ENCODE measurements around the gene PDE6A.
A peak's percentile ranks its signal among the peaks of the same experiment; 100 is the strongest.

The PDE6A gene

GRCh38 chr5:149944666-149945065, at the start of gene PDE6A:
PDE6A (minus strand) TSS chr5:149944793; CDS start chr5:149944673, 120 bp downstream.
- no peak for DNase-seq

- no peak for DNase-seq
Measured at GRCh38 chr5:149993471-149993870, 48.9 kb upstream of the PDE6A start.

GRCh38 chr5:149990518-149991376, 46.2 kb upstream of the PDE6A start:
- peak; percentile 70 to 79 for DNase-seq

GRCh38 chr5:149988126-149988525, 43.5 kb upstream of the PDE6A start:
- no peak for DNase-seq

GRCh38 chr5:149982505-149982904, 37.9 kb upstream of the PDE6A start:
- DNase-seq: no peak

GRCh38 chr5:149981206-149981605, 36.6 kb upstream of the PDE6A start:
- no peak for DNase-seq

GRCh38 chr5:149979896-149980295, 35.3 kb upstream of the PDE6A start:
- no peak for DNase-seq

GRCh38 chr5:149975409-149975808, 30.8 kb upstream of the PDE6A start:
- no peak for DNase-seq

- DNase-seq: no peak
Measured at GRCh38 chr5:149969181-149969930, 24.8 kb upstream of the PDE6A start.

- no peak for DNase-seq
Measured at GRCh38 chr5:149966946-149967345, 22.4 kb upstream of the PDE6A start.

- no peak for DNase-seq
Measured at GRCh38 chr5:149963729-149964128, 19.1 kb upstream of the PDE6A start.

- DNase-seq: no peak
Measured at GRCh38 chr5:149962601-149963300, 18.2 kb upstream of the PDE6A start.

- peak; percentile 34 to 45 for DNase-seq
Measured at GRCh38 chr5:149961957-149962409, 17.4 kb upstream of the PDE6A start.

- no peak for DNase-seq
Measured at GRCh38 chr5:149961186-149961685, 16.6 kb upstream of the PDE6A start.

GRCh38 chr5:149960272-149961185, 15.9 kb upstream of the PDE6A start, which contains the start of gene SLC26A2:
SLC26A2 (plus strand) TSS chr5:149960758; CDS start chr5:149977653, 16,895 bp downstream.
- peak; percentile 96 for DNase-seq

- DNase-seq: peak in 1 of 2 experiments; percentile 41
Measured at GRCh38 chr5:149959406-149960236, 15.0 kb upstream of the PDE6A start.

- no peak for DNase-seq
Measured at GRCh38 chr5:149957855-149958254, 13.3 kb upstream of the PDE6A start.

GRCh38 chr5:149956685-149957084, 12.1 kb upstream of the PDE6A start:
- no peak for DNase-seq

- DNase-seq: no peak
Measured at GRCh38 chr5:149954798-149955197, 10.2 kb upstream of the PDE6A start.

GRCh38 chr5:149953436-149954121, 9.0 kb upstream of the PDE6A start:
- DNase-seq: no peak

Measured in SHP77 (cell line).